Activated T-cell treated with anti-CD3 and anti-CD28 coated beads, Interleukin-2, amount 50 U/mL, for 48 hours (primary cell): ENCODE results near the gene LMF2.

ENCODE experiments used
- DNase-seq, 2 experiments: peaks; one replicate each; pipeline ENCODE4 v3.0.0-alpha.2; 2020

Gene LMF2

DNA sequence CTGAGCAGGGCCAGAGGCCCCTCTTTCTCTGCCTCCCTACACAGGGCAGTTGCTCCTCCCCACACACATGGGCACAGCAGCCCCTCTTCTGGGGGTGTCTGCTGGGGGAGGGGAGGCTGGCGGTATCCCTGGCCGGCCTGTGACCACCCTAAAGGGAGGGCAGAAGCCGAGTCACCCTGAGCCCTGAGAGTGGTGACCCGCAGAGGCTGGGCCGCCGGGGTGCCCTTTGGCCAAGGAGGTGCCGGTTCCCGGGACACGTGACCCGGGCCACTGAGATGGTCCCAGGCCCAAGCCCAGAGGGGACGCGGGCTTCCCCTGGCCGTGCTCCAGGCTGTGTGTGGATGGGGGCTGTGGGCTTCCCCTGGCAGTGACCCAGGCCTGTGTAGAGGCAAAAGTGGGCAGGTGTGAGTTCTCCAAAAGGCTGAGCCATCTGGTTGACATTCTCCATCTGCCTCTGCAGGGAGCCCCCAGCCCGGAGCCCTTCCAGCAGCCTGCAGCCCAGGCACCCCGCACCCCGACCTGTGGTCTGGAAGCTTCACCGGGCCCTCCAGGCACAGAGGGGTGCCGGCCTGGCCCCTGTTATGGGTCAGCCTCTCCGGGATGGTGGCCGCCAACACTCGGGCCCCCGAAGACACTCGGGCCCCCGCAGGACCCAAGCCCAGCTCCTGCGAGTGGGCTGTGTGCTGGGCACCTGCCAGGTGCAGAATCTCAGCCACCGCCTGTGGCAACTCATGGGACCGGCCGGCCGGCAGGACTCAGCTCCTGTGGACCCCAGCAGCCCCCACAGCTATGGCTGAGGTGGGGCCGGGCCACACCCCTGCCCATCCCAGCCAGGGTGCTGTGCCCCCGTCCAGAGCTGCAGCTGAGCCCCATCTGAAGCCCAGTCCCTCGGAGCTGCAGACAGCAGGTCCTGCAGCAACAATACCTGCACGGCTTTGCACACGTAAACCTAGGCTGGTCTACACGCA, 25.1 kb downstream of the LMF2 start:
- no peak for DNase-seq

- peak; percentile 73 to 79 for DNase-seq
These were observed 25.9 kb downstream of the LMF2 start, which contains the start of gene ADM2 for GRCh38 chr22:50481440-50482106. ADM2 (plus strand) TSS chr22:50481543; CDS start chr22:50481848, 305 bp downstream.

DNA sequence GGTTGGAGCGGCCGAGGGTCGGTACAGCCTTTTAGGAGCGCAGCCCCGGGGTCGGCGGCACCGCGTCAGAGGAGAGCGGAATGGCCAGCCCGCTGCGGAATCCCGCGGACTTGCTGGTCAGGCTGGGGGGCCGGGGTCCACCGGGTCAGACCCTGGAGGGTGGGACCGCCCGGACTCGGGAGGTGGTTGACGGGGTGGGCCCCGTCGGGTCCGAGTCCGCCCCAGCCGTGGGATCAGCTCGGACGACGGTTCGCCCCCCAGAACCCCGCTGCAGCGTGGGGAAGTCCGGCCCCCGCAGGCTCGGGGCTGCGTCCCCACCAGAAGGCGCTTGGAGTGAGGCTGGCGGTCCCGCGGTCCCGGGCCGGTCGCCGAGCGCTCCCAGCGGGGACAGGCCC, 26.5 kb downstream of the LMF2 start:
- DNase-seq = no peak

- no peak for DNase-seq
These were observed 27.8 kb downstream of the LMF2 start for GRCh38 chr22:50479721-50480120.

DNA sequence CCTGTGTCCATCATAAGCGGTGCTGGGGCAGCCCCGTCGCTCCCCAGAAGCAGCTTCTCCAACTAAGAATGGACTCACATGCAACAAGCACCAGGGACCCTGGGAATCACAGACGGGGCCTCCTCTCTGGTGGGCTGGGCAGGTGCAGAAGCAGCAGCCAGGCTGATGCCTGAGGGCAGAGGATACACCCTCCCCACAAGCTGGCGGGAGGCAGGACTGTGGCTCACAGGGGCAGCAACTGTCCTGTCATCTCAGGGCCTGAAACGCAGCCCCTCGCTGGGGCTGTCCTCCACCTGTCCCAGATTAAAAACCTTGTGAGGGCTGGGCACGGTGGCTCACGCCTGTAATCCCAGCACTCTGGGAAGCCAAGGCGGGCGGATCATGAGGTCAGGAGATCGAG, 29.6 kb downstream of the LMF2 start:
- DNase-seq = no peak

DNA sequence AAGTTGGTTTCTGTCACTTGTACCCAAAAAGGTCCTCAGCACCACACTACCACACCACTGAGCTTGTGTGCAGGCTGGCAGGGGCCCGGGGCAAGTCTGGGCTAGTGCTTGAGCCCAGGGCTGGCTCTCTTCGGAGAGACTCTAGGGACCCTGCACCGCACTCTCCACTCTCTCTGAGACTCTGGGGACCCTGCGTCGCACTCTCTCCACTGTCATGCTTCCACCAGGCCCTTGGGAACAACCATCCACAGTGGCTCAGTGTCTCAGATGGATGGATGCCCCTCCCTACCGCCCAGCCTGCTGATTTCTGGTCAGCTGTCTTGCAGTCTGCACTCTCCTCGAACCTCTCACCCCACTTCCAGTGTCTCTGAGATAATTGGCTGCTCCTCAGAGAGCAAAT, 30.6 kb downstream of the LMF2 start:
- DNase-seq = no peak

- DNase-seq = no peak
These were observed 31.9 kb downstream of the LMF2 start for GRCh38 chr22:50475652-50476002.

GRCh38 chr22:50474710-50475651, 32.5 kb downstream of the LMF2 start, which contains the start of gene SBF1:
SBF1 (minus strand) TSS chr22:50475035; CDS start chr22:50474840, 195 bp downstream.
- DNase-seq = peak; percentile 91 to 93

GRCh38 chr22:50473855-50474671, 33.4 kb downstream of the LMF2 start:
- DNase-seq = peak; percentile 60 to 72

- peak; percentile 69 to 70 for DNase-seq
These were observed 34.4 kb downstream of the LMF2 start for GRCh38 chr22:50473088-50473487.

- no peak for DNase-seq
These were observed 35.5 kb downstream of the LMF2 start for GRCh38 chr22:50471962-50472361.

DNA sequence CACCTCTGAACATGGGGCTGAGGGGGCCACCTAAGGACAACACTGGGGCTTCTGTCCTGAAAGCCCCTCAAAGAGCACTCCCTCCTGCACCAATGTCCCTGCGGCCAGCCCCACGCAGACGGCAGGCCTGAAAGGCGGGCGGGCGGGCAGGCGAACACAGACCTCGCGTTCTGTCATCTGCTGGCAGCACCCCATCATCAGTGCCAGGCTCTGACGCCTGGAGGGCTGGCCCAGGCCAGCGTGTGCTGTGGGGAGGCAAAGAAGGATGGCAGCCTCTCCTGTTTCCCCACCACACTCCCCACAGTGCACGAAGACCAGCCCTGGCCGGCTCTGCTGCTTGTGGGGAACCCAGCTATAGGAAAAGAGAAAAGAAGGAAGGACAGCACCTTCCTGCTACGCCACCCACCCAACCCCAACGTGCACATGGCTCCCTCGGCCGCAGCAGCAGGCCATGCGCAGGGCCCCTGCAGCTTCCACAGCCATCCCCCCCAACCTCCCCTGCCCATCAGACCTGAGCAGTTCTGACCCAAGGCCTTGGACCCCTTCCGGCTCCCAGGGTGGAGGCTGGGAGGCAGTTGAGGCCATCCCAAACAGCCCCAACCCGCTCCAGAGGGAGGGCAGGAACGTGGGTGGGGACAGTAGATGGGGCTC, 36.2 kb downstream of the LMF2 start:
- no peak for DNase-seq

- peak; percentile 49 to 51 for DNase-seq
These were observed 37.0 kb downstream of the LMF2 start for GRCh38 chr22:50470491-50470890.

DNA sequence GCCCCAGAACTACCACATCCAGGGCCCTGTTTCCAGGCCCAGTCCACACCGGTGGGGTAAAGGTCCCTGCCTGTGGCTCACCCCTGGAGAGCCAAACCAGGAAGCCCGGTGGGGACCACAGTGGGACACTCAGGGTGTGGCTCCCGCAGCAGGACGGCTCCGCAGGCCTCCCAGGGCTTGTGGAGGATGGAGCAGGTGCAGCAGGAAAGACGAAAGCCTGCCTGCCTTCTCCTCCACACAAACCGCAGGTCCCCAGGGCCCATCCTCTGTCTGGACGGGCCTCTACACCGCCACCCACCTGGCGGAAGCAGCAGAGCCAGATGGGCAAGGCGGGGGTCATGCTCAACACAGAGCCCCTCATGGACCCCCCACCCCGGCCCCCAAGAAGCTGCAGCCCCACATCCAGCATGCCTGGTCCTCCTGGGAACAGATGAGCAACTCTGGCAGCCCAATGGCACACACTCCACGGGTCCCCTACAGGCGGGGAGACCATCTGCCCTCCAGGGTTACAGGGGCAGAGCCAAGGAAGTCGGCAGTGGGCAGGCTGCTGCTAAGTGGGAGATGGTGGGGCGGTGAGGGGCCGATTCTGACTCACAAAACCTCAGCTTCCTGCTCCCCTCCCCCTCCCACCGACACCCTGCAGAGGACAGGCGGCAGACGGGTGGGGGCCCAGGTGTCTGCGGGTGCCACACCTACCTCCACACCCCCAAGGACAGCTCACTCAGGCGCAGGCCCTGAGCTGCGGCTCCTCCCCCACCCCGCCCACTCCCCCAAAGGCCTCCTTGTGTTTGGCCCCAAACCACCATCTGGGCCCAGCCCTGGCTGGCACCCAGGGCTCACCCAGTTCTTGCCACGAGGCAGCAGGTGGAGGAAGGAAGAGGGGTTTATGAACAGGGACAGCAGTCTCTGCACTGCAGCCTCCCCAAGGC, 37.9 kb downstream of the LMF2 start:
- DNase-seq = peak; percentile 93 to 95

GRCh38 chr22:50468626-50469025, 38.9 kb downstream of the LMF2 start:
- no peak for DNase-seq

DNA sequence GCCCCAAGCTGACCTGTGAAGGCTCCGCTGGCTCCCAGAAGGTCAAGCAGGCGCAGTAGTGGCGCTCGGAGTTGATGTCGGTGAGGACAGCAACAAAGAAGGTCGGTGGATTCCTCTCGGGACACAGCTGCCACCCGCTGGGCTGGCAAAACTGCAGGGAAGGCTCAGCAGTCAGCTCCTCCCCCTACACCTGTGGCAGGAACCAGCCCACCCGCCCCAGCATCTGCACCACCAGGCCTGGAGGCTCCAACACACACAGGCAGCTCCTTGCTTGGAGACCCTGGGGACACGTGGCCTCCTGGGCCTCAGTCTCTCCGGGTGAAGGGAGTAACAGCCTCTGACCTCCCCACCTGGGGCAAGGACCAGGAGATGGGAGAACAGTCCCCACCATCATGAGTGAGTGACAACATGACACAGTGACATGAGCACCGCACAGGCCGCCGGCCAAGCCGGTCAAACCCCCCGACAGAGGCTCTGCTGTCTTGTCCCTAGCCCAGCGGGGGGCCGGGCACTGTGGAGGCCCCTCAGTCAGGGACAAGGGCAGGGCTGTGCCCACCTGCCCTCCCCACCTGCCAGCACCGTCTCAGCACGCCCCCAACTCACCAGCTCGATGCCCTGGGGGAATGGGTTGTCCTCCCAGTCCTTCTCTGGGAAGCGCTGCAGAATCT, 39.6 kb downstream of the LMF2 start:
- DNase-seq = no peak

- no peak for DNase-seq
These were observed 40.2 kb downstream of the LMF2 start for GRCh38 chr22:50467341-50467740.

DNA sequence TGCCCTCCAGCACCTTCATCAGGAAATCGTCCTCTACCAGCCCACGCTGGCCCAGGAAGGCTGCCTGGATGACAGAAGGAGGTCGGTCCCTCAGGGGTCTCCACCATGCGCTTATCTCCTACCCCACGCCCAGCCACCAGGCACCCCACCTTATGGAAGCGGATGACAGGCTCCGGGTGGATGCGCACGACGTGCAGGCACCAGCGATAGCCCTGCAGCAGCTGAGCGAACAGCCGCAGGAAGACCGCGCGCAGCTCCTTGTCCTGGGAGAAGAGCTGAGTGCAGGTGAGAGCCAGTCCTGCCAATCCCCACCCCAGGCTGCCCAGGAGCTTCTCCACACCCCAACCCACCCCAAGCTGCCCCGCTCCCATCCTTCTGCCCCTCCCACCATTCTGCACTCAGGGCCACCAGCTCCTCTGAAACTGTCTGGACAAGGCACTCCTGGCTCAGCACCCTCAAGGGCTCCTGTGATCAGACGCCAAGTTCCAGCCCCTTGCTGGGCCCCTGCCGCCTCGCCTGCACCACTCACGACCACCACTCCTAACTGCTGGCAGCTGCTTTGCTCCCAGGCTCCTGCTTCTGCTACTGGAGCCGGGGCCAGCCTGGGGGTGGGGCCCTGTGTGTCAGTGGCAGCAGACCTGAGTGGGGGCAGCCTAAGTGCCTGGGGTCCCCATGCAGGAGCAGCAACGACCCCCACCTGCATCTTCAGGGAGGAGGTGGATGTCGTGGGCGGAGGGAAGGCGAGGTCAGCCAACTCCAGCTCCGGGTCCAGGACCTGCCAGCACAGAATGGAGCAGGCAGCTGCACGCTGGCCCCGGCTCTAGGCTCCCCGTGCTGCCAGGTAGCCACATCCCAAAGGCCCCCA, 42.2 kb downstream of the LMF2 start:
- DNase-seq = no peak

- no peak for DNase-seq
These were observed 43.1 kb downstream of the LMF2 start for GRCh38 chr22:50464451-50464850.
